ENCODE data around the gene PSMB11.

Gene PSMB11

DNA sequence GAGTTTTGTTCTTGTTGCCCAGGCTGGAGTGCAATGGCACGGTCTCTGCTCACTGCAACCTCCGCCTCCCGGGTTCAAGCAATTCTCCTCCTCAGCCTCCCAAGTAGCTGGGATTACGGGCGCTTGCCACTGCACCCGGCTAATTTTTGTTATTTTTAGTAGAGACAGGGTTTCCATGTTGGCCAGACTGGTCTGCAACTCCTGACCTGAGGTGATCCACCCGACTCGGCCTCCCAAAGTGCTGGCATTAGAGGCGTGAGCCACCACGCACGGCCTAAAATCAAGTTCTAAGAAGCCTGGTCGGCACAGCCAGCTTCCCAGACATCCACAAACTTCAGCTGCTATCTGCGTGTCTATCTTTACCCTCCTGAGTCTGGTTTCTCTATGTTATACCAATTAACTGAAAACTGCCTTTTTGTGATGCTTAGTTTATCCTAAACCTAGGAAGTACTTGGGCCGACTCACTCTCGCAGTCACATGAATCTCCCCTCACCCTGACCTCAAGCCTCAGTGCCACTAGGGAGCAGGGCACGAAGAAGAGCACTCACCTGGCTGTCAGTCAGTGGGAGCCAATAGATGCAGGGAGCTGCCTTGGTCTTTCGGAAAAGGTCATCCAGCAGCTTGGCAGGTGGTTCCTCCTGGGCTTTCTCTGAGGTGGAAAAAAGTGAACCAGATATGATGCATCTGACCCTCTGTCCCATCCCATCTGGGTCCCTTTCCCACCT, 18.7 kb downstream of the PSMB11 start:
- no peak for DNase-seq

DNA sequence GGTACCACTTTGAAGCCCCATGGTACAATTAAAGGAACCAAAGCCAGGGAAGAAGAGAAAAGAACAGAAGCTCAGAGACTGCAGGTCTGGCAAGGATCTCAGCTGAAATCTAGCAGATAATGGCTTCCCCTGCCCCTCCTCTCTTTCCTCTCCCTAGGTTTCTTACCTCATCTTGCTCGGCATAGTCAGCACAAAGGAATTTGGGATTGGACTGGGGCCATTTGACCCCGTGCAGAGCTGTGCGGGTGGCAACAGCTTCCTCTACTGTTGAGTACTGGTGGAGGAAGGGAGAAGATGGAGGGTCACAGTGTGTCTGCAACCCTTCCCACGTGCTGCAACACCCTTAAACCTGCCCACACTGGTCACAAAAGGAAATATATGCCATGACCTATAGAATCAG, 20.0 kb downstream of the PSMB11 start:
- no peak for DNase-seq

DNA sequence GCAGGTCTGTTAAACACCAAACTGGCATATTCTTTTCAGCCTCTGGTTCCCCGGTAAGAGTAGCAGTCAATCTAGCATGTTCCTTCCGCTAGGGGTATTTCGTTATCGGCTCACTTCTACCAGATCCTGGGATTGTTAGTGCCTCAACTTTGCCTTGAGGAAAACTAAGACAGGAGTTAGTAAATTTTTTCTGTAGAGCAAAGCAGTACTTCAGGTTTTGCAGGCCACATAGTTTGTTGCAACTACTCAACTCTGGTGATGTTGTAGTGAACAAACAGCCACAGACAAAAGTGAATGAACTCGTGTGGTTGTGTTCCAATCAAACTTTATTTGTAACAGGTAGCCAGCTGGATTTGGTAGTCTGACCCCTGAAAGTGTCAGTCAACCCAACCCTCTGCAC, 21.6 kb downstream of the PSMB11 start:
- no peak for DNase-seq

DNA sequence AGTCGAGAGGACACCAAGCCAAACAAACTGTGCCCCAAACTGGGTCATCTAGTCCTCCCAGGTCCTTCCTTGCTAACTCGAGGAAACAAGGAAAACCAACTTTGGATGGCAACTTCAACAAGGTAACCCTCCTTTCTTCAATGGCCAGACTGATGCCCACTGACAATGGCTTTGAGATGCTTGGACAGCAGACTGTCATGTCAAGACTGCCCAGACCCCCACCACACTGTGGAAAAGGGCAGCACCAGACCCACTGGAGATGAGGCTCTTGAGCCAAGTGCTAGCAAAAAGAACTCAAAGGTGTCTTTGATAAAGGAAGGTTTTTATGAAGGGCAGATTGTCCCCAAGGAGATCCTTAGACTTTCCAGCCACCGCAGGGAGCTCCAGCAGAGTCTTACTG, 24.4 kb downstream of the PSMB11 start:
- DNase-seq, result no peak

DNA sequence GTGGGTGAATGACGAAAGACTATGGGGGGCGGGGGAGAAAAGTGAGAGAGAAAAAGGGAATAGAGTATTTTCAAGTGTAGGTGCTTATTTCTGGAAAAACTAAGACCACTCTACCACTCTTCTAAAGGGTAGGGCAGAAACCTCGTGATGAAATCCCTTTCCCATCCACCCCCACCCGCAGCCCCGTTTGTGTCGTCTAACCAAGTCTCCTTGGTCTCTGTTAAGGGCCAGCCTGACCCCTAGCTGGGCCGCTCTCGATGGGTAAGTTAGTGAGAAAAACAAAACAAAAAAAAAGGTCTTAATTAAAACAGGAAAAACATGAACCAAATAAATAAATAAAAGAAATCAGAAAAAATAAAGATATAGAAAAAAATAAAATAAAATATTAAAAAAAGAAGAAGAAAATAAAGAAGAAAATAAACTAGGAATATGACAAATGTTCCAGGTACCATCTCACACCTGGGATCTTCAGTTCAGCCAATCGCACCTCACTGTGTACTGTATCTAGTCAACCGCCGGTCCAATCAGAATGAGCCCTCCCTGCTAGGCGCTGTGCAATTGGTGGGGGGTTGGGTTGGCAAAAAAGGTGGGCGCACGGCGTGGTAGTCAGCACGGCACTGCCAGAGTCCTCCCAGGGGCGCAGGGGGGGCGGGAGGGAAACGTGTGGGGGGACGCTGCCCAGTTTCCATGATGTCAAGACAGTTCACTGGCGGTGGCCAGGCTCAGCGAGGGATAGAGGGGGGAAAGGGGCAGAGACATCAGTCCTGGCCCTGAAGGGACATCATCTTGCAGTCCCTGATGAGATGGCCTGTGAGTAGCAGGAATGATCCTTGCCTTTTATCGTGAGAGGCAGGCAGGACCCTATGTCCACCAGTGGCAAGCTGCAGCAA, 25.1 kb downstream of the PSMB11 start:
- no peak for DNase-seq

DNA sequence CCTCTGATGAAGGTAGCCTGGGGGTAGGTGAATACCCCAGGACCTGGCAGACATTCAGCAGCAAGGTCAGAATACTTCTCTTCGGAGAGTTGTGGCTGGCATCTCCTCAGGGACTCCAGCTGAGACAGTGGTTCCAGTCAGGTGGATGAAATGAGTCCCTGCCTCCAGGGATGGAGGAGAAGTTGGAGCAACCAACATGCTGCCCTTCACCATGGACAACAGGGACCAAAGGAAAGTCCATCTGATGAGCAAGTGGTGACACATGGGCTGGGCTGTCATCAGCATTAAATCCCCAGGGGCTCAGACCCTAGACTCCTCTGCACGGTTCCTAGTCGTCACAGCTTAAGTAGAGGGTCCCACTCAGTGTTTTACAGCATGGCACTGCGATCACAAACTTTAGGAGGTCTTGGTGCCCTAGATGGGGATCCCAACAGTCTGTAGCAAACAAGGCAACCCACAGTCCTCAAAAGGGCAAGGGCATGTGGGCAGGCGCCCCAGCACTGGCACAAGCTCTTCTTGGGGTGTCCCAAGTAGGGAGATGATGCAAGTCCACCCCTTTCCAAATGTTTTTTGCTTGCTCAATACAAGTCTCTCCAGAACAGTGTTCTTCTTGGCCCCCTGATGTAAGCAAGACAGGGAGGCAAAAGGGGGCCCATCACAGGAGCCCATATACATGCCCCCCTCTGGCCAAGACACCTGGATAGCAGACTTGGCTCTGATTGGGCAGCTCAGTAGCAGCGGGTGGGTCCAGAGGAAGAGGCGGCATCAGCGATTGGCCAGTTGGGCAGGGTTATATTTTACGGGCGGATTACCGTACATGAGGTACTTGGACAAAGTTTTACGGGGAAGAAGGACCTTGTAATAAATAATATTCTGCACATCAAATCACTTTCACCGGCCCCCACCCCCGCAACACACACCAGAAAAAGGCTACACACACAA, 26.1 kb downstream of the PSMB11 start:
- DNase-seq, result no peak

DNA sequence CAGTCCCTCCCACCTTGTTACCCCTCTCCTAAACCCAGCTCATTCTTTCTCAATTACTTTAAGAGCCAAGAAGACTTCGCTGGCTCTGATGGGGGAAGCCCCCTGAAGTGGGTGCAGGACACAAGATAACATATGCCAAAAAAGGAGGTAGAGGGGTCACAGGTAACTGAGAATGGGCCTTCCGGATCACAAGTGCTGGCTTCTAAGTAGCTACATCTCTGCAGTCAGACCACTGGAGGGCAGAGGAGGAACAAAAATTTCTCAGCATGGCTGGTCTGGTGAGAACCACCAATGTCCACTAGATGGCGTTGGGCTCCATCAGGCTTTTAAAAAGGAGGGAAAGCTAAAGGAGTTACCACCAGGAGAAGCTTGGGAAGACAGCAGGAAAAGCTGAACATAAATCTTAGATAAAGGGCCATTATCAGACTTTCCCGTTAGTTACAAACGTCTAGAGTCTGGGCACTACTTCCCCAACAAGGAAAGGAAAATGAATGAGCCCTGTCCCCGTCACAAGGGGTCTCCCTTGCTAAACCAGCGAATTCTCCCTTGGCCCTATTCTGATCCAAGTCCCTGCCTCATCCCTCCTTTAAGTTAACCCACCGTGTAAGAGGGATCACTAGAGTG, 26.9 kb downstream of the PSMB11 start:
- DNase-seq, result peak; percentile 77

DNA sequence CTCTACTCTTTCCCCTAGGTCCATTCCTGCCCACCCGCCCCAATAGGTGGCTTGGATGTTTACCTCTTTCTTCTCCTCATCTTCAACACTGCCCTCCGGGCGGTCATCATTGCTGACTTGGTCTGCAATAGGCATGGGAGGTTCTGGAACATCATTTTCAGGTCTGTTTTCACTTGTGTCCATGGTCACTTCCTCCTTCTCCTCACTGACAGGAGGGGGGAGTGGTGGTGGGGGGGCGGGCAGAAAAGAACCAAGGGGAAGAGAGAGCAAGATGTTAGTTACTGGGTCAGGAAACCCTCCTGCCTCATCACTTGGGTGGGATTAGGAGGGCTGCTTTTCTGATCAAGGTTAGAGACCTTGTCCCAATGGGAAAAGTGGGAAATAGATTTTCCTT, 27.4 kb downstream of the PSMB11 start:
- DNase-seq, result no peak

DNA sequence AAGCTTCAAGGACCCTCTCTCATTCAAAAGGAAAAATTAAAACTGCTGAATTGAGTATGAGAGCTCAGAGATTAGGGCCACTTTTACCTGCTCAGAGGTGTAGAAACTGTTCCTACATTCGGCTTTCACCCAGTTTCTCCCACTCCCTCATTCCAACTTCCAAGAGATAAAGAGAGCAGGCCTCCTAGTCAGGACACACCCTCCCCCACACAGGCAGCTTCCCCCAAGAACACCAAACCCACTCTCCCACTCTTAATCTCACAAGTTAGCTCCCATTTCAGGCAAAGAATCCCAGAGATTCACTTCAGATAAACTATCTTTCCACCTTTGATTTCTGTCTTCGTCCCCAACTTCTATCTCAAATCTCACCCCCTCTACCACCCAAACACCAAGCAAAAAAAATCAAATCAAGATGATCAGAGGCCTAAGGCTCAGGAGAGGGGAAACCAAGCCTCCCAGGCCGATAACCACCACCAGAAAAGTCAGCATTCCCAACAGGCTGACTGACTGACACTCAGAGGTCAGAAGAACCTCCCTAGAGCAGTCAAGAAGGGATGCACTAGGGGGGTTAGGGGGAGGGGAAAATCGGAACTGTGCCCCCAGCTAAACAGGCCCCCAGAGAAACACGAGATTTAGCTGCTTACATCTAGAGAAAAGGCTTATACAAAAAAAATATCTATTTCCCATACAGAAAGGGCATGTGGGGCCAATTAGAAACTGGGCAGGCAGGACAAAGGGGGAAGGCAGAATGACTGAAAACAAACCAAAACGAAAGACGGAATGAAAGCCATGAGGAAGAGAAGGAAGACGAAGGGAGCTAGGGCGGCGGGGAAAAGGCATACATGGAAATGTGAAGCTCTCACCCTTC, 28.5 kb downstream of the PSMB11 start:
- no peak for DNase-seq

DNA sequence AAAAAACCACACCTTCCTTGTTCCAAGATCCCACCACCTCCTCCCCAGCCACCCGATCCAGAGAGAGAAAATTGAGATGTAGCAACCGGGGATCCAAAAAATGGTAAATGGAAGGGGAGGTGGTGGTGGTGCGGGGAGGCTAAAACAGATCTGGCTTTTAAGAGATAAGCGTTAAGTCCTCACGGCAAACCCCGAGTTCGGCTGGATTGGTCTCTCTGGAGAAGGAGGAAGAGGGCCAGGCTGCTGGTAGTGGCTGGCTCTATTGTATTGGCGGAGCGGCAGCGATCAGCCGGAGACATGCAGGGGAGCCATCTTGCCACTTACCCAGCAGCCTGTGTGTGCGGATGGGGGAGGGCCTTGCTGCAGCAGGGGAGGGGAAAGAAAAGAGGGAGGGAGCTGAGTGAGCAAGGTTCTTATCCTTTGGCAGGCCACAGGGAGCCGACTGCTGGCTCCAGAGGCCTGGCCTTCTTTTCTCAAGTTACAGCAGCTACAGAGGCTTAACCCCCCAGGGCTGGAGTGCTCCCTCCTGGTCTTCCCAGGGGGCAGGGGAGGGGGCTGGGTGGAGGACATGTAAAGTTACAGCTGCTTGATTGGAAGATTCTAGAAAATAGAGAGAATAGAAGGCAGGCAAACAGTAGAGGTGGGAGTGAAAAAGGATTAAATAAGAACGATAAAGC, 29.4 kb downstream of the PSMB11 start:
- peak; percentile 79 for DNase-seq

DNA sequence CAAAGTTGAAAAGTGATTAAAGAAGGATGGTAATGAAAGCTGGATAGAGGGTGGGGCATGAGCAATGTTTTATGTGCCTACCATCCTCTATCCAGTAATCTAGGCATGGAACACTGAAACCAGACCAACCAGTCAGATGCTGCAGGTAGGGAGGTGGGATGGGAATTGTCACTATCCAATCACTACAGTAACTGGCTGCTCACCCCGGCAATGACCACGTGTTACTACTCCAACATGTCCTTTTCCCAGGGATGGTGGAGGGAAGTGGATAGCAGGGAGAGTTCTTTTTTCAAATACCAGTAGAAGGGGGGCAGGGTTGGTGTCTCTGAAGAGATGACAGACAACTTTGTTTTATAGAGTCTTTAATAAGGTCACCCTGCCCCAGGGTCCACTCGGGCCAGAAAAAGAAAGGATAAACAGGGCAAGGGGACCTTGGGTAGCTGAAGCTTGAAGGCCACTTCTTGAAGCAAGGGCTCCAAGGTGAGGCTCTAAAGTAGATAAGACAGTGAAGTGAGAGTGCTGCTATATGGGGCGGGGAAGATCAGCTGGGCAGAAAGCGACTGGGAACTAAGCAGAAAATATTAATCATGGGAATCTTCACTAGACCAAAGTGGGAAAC, 30.0 kb downstream of the PSMB11 start:
- no peak for DNase-seq

DNA sequence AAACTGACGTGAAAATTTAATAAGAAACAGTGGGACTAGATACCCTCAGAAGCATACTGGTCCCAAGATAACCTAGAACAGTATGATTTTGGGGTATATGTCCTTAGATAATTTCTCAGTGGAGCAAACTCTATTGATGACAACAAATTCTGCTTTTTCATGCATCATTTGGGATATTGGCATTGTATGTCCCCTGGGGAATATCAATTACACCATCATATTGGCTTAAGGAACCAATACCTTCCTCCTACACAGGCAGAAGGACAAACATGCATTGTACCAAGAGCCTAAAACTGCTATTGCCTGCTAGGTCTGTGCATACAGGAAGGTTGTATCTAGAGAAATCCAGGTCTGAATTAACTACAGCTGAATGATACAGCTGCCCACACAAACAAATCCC, 32.9 kb downstream of the PSMB11 start:
- no peak for DNase-seq

DNA sequence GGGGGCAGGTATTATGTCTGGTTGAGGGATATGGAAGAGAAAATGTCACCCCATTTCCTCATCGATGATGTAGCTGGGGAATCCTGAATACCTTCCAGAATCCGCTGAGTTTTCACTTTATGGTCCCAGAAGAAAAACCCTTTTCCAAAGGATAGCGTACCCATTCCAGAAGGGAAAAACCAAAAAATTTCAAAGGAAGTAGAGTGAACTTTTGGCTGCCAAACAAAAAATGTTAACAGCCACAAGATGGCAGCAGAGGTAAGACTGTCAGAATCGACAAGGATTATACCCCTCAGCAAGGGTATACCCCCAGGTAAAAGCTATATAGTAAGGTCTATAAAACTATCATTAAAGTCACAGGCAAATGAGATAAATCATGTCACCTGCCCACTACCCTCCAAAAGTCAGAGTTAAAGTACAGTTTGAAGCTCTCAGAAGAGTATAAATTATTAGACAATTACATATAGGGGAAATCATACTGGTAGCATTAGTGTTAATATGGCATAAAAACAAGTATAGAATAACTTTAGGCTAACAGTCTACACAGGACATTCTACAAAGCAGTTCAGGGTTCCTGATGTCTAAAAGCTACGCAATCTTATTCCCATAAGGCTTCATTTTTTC, 34.9 kb downstream of the PSMB11 start:
- DNase-seq, result peak; percentile 41

DNA sequence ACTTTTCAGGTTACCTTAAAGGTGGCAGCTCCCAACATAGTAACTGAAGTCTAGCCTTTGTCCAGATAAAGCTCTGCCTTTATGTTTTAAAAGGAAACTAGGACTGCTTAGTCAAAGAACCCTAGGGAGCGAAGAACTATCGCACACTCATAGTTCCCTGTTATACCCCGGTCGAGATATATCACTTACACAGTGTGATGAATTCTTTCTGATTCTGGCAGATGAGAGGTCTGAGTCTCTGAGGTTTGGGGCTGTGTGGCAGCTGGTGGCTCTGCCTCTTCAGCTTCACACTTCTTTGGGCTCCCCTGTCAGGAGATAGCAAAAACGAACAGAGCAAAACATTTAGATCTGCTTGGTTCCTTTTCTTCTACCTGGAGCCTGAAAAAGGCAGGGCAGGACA, 36.0 kb downstream of the PSMB11 start:
- DNase-seq, result no peak

DNA sequence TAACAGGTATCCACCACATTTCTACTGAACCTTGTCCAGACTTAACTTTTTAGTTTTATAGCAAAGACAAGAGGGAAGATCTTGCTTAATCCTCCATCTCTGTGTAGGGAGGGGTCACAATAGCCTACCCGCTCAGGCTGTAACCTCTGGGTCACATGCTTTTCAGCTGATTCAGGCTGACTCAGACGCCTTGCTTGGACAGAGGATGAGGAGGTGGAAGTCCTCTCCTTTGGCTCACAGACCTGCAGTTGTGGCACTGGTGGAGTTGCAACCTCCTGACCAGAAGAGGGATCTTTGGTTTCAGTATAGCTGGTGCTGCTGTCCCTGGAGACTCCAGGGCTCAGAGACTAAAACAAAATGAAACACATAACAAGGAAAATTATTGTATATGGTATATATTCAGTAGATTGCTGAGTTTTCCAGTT, 36.7 kb downstream of the PSMB11 start:
- no peak for DNase-seq

DNA sequence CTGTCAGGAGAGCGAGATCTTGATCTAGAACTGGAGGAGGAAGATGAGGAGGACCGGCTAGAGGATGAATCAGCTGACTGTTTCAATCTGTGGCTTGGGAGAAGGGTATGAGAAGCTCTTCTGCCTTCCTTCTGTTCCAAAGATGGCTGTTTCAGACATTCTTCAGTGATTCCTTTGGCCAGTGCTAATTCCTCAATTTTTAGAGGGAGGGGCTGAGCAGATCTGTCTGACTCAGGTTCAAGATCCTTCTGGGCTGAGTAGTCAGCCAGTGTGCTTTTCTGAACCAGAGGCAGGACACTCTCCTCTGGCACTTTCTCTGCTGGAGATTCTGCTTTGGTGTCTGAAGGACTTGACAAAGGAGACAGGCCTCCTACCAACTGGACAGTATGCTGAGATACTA, 37.7 kb downstream of the PSMB11 start:
- no peak for DNase-seq

DNA sequence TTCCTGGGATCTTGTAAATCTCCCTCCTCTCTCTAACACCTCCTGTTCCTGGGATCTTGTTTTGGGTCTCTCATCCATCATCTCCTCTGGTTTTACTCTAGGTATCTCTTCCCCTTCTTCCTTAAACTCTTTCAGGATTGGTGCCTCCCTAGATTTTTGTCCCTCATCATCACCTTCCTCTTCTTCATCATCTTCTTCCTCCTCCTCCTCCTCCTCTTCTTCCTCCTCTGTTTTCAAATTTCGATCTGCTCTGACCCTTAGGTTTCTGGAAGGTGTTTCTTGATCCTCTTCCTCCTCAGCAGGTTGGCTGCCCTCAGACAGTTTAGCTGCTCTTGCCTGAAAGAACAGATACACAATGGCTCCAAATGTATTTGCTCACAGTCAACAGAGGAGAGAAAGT, 38.5 kb downstream of the PSMB11 start:
- DNase-seq, result no peak

DNA sequence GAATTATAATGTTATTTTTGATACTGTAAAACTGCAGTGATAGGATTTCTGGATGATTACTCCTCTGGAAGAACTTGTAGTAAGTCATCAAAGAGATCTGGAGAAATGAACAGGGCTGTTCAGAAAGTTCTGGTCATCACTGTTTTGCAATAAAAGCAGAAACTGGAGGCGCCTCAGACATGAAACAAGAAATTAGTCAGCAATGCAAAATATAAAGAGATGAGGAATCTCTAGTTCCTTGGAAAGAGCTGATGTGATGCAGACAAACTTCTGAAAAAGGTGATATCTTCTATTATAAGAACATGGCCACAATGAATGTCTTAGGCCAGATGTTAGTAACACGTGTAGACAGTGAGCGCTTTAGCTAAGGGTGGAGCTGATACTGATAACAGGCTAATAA, 43.4 kb downstream of the PSMB11 start:
- DNase-seq, result no peak

DNA sequence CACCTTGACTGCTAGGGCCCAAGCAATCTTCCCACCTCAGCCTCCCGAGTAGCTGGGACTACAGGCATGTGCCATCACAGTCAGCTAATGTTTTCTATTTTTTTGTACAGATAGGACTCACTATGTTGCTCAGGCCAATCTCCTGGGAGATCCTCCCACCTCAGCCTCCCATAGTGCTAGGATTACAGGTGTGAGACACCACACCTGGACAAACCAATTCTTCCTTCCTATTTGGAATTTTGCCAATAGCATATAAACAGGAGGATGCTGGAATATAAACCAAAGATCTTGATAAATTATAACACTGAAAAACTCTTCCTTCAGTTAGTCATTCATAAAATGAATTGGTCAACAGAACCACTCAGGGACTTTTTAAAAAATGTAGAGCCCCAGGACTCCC, 44.6 kb downstream of the PSMB11 start:
- DNase-seq, result no peak

Measured in CD4-positive, alpha-beta T cell treated with Interleukin-17A for 4 hours (primary cell).